ENCODE measurements around the gene NSUN2. TPM values are rescaled to one million over a fixed set of nuclear protein-coding genes. Genes with fewer than 3 reads are reported as not detected.

Gene NSUN2
- total and polyA plus RNA-seq, 2 experiments from 2014 or later = 65.4 to 112 TPM

- ATAC-seq (no peak; the same call in 2 of the 3 replicates), DNase-seq (ENCODE audit: low spot score) (no peak)
- Histone ChIP-seq H3K27ac (ENCODE audit: low read depth) (no peak overlapping the region), H3F3A (replicated peaks; ENCODE audit: low read depth) (no peaks in the 10 kb centered on the region), H3K27me3 (ENCODE audit: insufficient read depth) (no peaks in the 10 kb centered on the region), H3K9me2 (ENCODE audit: insufficient read depth) (no peaks in the 10 kb centered on the region), H3K79me2 (replicated peaks; ENCODE audit: insufficient read depth) (no peaks in the 10 kb centered on the region), H4K20me1 (replicated peaks; ENCODE audit: insufficient read depth) (no peaks in the 10 kb centered on the region), H3K4me3 (no peak overlapping the region), H3K4me1 (ENCODE audit: insufficient read depth) (no peaks in the 10 kb centered on the region), H3K36me3 (ENCODE audit: insufficient read depth) (no peaks in the 10 kb centered on the region), H3K4me2 (no peak overlapping the region), H2AFZ (peak overlapping the region; percentile 14; the same call in 1 of the 2 replicates)
- Mint-ChIP-seq H3K27me3 (ENCODE audit: insufficient read depth, low read depth, poor library complexity) (peaks cover 6% of the 10 kb centered on the region), H3K4me3 (no peak overlapping the region), H3K9me3 (peaks cover 19% of the 10 kb centered on the region), H3K27ac (no peak overlapping the region), H3K36me3 (ENCODE audit: low read depth) (peaks cover 2% of the 10 kb centered on the region; the same call in 1 of the 3 replicates), H3K4me1 (peaks cover 4% of the 10 kb centered on the region)
- TF ChIP-seq NANOG (IDR thresholded peaks at IDR 0.05; ENCODE audit: borderline replicate concordance) = no peak
- TF ChIP-seq ETS1 (IDR thresholded peaks at IDR 0.05) = no peak
- TF ChIP-seq, protein P1, sequence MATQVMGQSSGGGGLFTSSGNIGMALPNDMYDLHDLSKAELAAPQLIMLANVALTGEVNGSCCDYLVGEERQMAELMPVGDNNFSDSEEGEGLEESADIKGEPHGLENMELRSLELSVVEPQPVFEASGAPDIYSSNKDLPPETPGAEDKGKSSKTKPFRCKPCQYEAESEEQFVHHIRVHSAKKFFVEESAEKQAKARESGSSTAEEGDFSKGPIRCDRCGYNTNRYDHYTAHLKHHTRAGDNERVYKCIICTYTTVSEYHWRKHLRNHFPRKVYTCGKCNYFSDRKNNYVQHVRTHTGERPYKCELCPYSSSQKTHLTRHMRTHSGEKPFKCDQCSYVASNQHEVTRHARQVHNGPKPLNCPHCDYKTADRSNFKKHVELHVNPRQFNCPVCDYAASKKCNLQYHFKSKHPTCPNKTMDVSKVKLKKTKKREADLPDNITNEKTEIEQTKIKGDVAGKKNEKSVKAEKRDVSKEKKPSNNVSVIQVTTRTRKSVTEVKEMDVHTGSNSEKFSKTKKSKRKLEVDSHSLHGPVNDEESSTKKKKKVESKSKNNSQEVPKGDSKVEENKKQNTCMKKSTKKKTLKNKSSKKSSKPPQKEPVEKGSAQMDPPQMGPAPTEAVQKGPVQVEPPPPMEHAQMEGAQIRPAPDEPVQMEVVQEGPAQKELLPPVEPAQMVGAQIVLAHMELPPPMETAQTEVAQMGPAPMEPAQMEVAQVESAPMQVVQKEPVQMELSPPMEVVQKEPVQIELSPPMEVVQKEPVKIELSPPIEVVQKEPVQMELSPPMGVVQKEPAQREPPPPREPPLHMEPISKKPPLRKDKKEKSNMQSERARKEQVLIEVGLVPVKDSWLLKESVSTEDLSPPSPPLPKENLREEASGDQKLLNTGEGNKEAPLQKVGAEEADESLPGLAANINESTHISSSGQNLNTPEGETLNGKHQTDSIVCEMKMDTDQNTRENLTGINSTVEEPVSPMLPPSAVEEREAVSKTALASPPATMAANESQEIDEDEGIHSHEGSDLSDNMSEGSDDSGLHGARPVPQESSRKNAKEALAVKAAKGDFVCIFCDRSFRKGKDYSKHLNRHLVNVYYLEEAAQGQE (IDR thresholded peaks at IDR 0.05; ENCODE audit: unreplicated experiment) = no peak
- TF ChIP-seq STAT1 (IDR thresholded peaks at IDR 0.05; ENCODE audit: unreplicated experiment) = no peak
- TF ChIP-seq EZH2phosphoT487 (IDR thresholded peaks at IDR 0.05; ENCODE audit: unreplicated experiment) = no peak
- TF ChIP-seq, protein P2, sequence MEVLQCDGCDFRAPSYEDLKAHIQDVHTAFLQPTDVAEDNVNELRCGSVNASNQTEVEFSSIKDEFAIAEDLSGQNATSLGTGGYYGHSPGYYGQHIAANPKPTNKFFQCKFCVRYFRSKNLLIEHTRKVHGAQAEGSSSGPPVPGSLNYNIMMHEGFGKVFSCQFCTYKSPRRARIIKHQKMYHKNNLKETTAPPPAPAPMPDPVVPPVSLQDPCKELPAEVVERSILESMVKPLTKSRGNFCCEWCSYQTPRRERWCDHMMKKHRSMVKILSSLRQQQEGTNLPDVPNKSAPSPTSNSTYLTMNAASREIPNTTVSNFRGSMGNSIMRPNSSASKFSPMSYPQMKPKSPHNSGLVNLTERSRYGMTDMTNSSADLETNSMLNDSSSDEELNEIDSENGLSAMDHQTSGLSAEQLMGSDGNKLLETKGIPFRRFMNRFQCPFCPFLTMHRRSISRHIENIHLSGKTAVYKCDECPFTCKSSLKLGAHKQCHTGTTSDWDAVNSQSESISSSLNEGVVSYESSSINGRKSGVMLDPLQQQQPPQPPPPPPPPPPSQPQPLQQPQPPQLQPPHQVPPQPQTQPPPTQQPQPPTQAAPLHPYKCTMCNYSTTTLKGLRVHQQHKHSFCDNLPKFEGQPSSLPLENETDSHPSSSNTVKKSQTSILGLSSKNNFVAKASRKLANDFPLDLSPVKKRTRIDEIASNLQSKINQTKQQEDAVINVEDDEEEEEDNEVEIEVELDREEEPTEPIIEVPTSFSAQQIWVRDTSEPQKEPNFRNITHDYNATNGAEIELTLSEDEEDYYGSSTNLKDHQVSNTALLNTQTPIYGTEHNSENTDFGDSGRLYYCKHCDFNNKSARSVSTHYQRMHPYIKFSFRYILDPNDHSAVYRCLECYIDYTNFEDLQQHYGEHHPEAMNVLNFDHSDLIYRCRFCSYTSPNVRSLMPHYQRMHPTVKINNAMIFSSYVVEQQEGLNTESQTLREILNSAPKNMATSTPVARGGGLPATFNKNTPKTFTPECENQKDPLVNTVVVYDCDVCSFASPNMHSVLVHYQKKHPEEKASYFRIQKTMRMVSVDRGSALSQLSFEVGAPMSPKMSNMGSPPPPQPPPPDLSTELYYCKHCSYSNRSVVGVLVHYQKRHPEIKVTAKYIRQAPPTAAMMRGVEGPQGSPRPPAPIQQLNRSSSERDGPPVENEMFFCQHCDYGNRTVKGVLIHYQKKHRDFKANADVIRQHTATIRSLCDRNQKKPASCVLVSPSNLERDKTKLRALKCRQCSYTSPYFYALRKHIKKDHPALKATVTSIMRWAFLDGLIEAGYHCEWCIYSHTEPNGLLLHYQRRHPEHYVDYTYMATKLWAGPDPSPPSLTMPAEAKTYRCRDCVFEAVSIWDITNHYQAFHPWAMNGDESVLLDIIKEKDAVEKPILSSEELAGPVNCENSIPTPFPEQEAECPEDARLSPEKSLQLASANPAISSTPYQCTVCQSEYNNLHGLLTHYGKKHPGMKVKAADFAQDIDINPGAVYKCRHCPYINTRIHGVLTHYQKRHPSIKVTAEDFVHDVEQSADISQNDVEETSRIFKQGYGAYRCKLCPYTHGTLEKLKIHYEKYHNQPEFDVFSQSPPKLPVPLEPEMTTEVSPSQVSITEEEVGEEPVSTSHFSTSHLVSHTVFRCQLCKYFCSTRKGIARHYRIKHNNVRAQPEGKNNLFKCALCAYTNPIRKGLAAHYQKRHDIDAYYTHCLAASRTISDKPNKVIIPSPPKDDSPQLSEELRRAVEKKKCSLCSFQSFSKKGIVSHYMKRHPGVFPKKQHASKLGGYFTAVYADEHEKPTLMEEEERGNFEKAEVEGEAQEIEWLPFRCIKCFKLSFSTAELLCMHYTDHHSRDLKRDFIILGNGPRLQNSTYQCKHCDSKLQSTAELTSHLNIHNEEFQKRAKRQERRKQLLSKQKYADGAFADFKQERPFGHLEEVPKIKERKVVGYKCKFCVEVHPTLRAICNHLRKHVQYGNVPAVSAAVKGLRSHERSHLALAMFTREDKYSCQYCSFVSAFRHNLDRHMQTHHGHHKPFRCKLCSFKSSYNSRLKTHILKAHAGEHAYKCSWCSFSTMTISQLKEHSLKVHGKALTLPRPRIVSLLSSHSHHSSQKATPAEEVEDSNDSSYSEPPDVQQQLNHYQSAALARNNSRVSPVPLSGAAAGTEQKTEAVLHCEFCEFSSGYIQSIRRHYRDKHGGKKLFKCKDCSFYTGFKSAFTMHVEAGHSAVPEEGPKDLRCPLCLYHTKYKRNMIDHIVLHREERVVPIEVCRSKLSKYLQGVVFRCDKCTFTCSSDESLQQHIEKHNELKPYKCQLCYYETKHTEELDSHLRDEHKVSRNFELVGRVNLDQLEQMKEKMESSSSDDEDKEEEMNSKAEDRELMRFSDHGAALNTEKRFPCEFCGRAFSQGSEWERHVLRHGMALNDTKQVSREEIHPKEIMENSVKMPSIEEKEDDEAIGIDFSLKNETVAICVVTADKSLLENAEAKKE (CRISPR knock-in tag; IDR thresholded peaks at IDR 0.05) = no peak
Observed at GRCh38 chr5:6572825-6573380, 59.9 kb downstream of the NSUN2 start.
